ENCODE measurements around the gene UMOD. TPM values are rescaled to one million over a fixed set of nuclear protein-coding genes. Genes with fewer than 3 reads are reported as not detected.
A peak's percentile ranks its signal among the peaks of the same experiment; 100 is the strongest.

Gene UMOD
- total RNA-seq, 1 experiment from 2014 or later, result not detected

- Histone ChIP-seq H3K9me2 (replicated peaks; ENCODE audit: low read length) (no peaks in the 10 kb centered on the region), H3K4me3 (ENCODE audit: low read length) (no peak overlapping the region), H3K36me3 (ENCODE audit: low read depth, low read length) (no peaks in the 10 kb centered on the region), H3K9me3 (ENCODE audit: low read length) (no peaks in the 10 kb centered on the region), H3F3A (ENCODE audit: low read length, unreplicated experiment) (no peaks in the 10 kb centered on the region), H4K20me1 (ENCODE audit: low read length) (no peaks in the 10 kb centered on the region), H3K4me2 (ENCODE audit: low read length) (no peak overlapping the region), H2AFZ (ENCODE audit: low read length) (no peak overlapping the region), H3K79me2 (ENCODE audit: low read length) (no peaks in the 10 kb centered on the region), H3K9ac (ENCODE audit: low read length) (no peak overlapping the region), H3K27me3 (ENCODE audit: low read length) (no peaks in the 10 kb centered on the region), H3K4me1 (ENCODE audit: insufficient read depth, low read length) (no peaks in the 10 kb centered on the region), H3K27ac (ENCODE audit: low read length) (no peak overlapping the region)
- ATAC-seq (no peak), DNase-seq (no peak)
- intact Hi-C loops (cut with micrococcal nuclease), result no loop called here
- ChIA-PET POLR2A (ENCODE audit: unreplicated experiment) (no interaction called here), CTCF (no interaction called here)
- no peak for TF ChIP-seq EZH2 (IDR thresholded peaks at IDR 0.05; ENCODE audit: low read length, unreplicated experiment)
- TF ChIP-seq CTCF (conservative IDR thresholded peaks at IDR 0.05; ENCODE audit: low read depth, low read length), result no peak
- no peak for TF ChIP-seq EZH2phosphoT487 (IDR thresholded peaks at IDR 0.05; ENCODE audit: borderline replicate concordance, low read length)
- no TSS peak for BruUV-seq (replicated peaks)
Measured at GRCh38 chr16:20363191-20363590, 10.7 kb upstream of the UMOD start.

- no peaks in the 10 kb centered on the region for H3K79me2 ChIP-seq (ENCODE audit: low read length)
- H3K4me3 ChIP-seq (ENCODE audit: low read length), result no peak overlapping the region
- no peaks in the 10 kb centered on the region for H3K9me2 ChIP-seq (replicated peaks; ENCODE audit: low read length)
- CTCF ChIA-PET, result no interaction called here
- no peaks in the 10 kb centered on the region for H4K20me1 ChIP-seq (ENCODE audit: low read length)
- H3K36me3 ChIP-seq (ENCODE audit: low read depth, low read length), result no peaks in the 10 kb centered on the region
- H2AFZ ChIP-seq (ENCODE audit: low read length), result no peak overlapping the region
- TF ChIP-seq EZH2phosphoT487 (IDR thresholded peaks at IDR 0.05; ENCODE audit: borderline replicate concordance, low read length), result no peak
- peak; percentile 32; the same call in 1 of the 2 replicates for TF ChIP-seq CTCF (conservative IDR thresholded peaks at IDR 0.05; ENCODE audit: low read depth, low read length)
- no peaks in the 10 kb centered on the region for H3F3A ChIP-seq (ENCODE audit: low read length, unreplicated experiment)
- H3K27me3 ChIP-seq (ENCODE audit: low read length), result no peaks in the 10 kb centered on the region
- no peak overlapping the region for H3K9ac ChIP-seq (ENCODE audit: low read length)
- no peak for DNase-seq
- POLR2A ChIA-PET (ENCODE audit: unreplicated experiment), result no interaction called here
- no peaks in the 10 kb centered on the region for H3K9me3 ChIP-seq (ENCODE audit: low read length)
- no peak overlapping the region for H3K4me2 ChIP-seq (ENCODE audit: low read length)
- BruUV-seq (replicated peaks), result no TSS peak
- H3K27ac ChIP-seq (ENCODE audit: low read length), result no peak overlapping the region
- no peak for ATAC-seq
- intact Hi-C loops (cut with micrococcal nuclease), result no loop called here
- no peaks in the 10 kb centered on the region for H3K4me1 ChIP-seq (ENCODE audit: insufficient read depth, low read length)
Measured at GRCh38 chr16:20359997-20360396, 7.5 kb upstream of the UMOD start.

- Histone ChIP-seq H3K79me2 (ENCODE audit: low read length) (no peaks in the 10 kb centered on the region), H4K20me1 (ENCODE audit: low read length) (no peaks in the 10 kb centered on the region), H3K36me3 (ENCODE audit: low read depth, low read length) (no peaks in the 10 kb centered on the region), H3K27me3 (ENCODE audit: low read length) (no peaks in the 10 kb centered on the region), H3K9me3 (ENCODE audit: low read length) (no peaks in the 10 kb centered on the region), H3F3A (ENCODE audit: low read length, unreplicated experiment) (no peaks in the 10 kb centered on the region), H3K4me2 (ENCODE audit: low read length) (no peak overlapping the region), H3K4me1 (ENCODE audit: insufficient read depth, low read length) (no peaks in the 10 kb centered on the region), H2AFZ (ENCODE audit: low read length) (no peak overlapping the region), H3K9ac (ENCODE audit: low read length) (no peak overlapping the region), H3K9me2 (replicated peaks; ENCODE audit: low read length) (no peaks in the 10 kb centered on the region), H3K27ac (ENCODE audit: low read length) (no peak overlapping the region), H3K4me3 (ENCODE audit: low read length) (no peak overlapping the region)
- POLR2A ChIA-PET (ENCODE audit: unreplicated experiment), result no interaction called here
- no peak for TF ChIP-seq EZH2 (IDR thresholded peaks at IDR 0.05; ENCODE audit: low read length, unreplicated experiment)
- TF ChIP-seq EZH2phosphoT487 (IDR thresholded peaks at IDR 0.05; ENCODE audit: borderline replicate concordance, low read length), result no peak
- TF ChIP-seq CTCF (conservative IDR thresholded peaks at IDR 0.05; ENCODE audit: low read depth, low read length), result no peak
- DNase-seq, result no peak
- no peak for ATAC-seq
- BruUV-seq (replicated peaks), result no TSS peak
- intact Hi-C loops (cut with micrococcal nuclease), result no loop called here
- CTCF ChIA-PET, result no interaction called here
Measured at GRCh38 chr16:20355114-20355782, 2.7 kb upstream of the UMOD start.
